HG03196 (cell line): ENCODE results near the gene RFT1.

ENCODE experiments used
- ATAC-seq: cut with Tn5 transposase; IDR thresholded peaks from one replicate; pipeline ENCODE4 v1.9.1; 2021; ENCODE audit not compliant: unreplicated experiment

Gene RFT1

GRCh38 chr3:53038679-53039375 lies 91.4 kb downstream of the RFT1 start:
- ATAC-seq = no peak
